ENCODE data around the gene SF3B1. TPM values are rescaled to one million over a fixed set of nuclear protein-coding genes. Genes with fewer than 3 reads are reported as not detected.
"Not testable (repeated sequence)": the region's sequence is repeated elsewhere in the genome, so short reads cannot be mapped to it uniquely, and the experiment has no call there.

SF3B1 gene
- total RNA-seq, 1 donor from 2014 or later, result 148 TPM

DNA sequence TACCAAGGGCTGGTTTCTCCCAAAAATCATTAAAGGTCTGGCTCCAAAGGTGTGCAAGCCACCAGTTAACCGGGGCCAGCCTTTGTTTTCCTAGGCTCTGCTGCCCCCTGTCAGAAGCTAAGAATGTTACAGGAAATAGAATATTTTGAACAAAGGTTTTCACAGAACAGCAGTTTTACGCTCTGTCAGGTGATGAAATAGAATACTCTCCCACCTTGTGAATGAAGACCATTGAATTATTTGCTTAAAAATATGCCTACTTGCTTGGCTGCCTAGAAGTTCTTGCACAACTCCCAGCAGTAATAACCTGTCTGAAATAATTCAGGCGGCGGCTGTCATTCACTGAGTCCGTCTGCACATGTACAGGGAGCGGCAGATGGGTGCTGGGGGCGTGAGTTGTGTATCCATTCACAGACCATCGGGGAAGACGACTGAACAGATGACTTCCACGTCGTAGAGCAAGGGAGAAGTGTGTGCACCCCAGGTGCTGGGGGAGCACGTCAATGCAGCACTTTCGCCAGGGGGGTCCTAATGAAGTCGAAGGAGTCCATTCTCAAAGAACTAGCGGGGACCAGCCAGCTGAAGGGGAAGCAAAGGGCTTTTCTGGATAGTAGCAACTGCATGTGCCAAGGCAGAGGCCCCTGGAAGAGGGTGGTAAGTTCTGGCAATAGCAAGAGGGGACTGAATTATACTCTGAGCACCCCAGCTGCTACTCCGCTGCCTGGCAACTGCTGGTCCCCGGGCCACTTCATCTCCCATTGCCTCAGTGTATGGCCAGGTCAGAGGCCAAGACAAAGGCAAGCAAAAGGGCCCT is 56.1 kb downstream of the SF3B1 start:
- TF ChIP-seq, protein P1, sequence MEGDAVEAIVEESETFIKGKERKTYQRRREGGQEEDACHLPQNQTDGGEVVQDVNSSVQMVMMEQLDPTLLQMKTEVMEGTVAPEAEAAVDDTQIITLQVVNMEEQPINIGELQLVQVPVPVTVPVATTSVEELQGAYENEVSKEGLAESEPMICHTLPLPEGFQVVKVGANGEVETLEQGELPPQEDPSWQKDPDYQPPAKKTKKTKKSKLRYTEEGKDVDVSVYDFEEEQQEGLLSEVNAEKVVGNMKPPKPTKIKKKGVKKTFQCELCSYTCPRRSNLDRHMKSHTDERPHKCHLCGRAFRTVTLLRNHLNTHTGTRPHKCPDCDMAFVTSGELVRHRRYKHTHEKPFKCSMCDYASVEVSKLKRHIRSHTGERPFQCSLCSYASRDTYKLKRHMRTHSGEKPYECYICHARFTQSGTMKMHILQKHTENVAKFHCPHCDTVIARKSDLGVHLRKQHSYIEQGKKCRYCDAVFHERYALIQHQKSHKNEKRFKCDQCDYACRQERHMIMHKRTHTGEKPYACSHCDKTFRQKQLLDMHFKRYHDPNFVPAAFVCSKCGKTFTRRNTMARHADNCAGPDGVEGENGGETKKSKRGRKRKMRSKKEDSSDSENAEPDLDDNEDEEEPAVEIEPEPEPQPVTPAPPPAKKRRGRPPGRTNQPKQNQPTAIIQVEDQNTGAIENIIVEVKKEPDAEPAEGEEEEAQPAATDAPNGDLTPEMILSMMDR (IDR thresholded peaks at IDR 0.05; ENCODE audit: insufficient read depth, low read length, poor library complexity, severe bottlenecking), result peak; percentile 74
- no peaks in the 10 kb centered on the region for H3K36me3 ChIP-seq (ENCODE audit: control insufficient read depth, insufficient read depth, low read length)
- no peak overlapping the region for H3K4me3 ChIP-seq (ENCODE audit: low read depth, low read length)
- no peak for DNase-seq (ENCODE audit: low read depth)
- no peaks in the 10 kb centered on the region for H3K27me3 ChIP-seq (ENCODE audit: control insufficient read depth, insufficient read depth, low read length)

- no peak overlapping the region for H3K4me3 ChIP-seq (ENCODE audit: low read depth, low read length)
- no peaks in the 10 kb centered on the region for H3K27me3 ChIP-seq (ENCODE audit: control insufficient read depth, insufficient read depth, low read length)
- TF ChIP-seq, protein P1 (IDR thresholded peaks at IDR 0.05; ENCODE audit: insufficient read depth, low read length, poor library complexity, severe bottlenecking), result no peak
- no peak for DNase-seq (ENCODE audit: low read depth)
- H3K36me3 ChIP-seq (ENCODE audit: control insufficient read depth, insufficient read depth, low read length), result no peaks in the 10 kb centered on the region
These were observed 56.7 kb downstream of the SF3B1 start for GRCh38 chr2:197378086-197378485.

DNA sequence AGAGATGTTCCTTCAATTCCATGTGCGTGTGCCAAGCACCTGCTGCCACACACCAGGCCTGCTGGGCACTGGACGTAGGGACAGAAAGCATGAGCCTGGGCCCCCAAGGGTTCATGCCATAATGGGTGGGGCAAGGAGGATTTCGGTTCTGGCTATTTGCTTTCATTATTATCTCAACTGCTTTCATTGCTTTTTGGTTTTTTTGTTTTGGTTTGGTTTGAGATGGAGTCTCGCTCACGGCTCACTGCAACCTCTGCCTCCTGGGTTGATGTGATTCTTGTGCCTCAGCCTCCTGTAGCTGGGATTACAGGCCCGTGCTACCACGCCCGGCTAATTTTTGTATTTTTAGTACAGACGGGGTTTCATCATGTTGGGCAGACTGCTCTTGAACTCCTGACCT is 57.2 kb downstream of the SF3B1 start:
- H3K27me3 ChIP-seq (ENCODE audit: control insufficient read depth, insufficient read depth, low read length), result no peaks in the 10 kb centered on the region
- no peaks in the 10 kb centered on the region for H3K36me3 ChIP-seq (ENCODE audit: control insufficient read depth, insufficient read depth, low read length)
- DNase-seq (ENCODE audit: low read depth), result no peak
- no peak overlapping the region for H3K4me3 ChIP-seq (ENCODE audit: low read depth, low read length)
- TF ChIP-seq, protein P1 (IDR thresholded peaks at IDR 0.05; ENCODE audit: insufficient read depth, low read length, poor library complexity, severe bottlenecking), result no peak

GRCh38 chr2:197372592-197372991 is 62.2 kb downstream of the SF3B1 start:
- no peak for DNase-seq (ENCODE audit: low read depth)
- TF ChIP-seq, protein P1 (IDR thresholded peaks at IDR 0.05; ENCODE audit: insufficient read depth, low read length, poor library complexity, severe bottlenecking), result no peak
- no peaks in the 10 kb centered on the region for H3K36me3 ChIP-seq (ENCODE audit: control insufficient read depth, insufficient read depth, low read length)
- no peak overlapping the region for H3K4me3 ChIP-seq (ENCODE audit: low read depth, low read length)
- H3K27me3 ChIP-seq (ENCODE audit: control insufficient read depth, insufficient read depth, low read length), result no peaks in the 10 kb centered on the region

DNA sequence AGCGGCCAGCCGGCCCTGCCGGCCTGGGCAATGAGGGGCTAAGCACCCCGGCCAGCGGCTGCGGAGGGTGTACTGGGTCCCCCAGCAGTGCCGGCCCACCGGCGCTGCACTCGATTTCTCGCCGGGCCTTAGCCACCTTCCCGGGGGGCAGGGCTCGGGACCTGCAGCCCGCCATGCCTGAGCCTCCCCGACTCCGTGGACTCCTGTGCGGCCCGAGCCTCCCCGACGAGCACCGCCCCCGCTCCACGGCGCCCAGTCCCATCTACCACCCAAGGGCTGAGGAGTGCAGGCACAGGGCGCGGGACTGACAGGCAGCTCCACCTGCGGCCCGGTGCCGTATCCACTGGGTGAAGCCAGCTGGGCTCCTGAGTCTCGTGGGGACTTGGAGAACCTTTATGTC is 64.2 kb downstream of the SF3B1 start:
- DNase-seq (ENCODE audit: low read depth); H3K4me3 ChIP-seq (ENCODE audit: low read depth, low read length); H3K36me3 ChIP-seq (ENCODE audit: control insufficient read depth, insufficient read depth, low read length); H3K27me3 ChIP-seq (ENCODE audit: control insufficient read depth, insufficient read depth, low read length): not testable (repeated sequence)

GRCh38 chr2:197369933-197370320 is 64.9 kb downstream of the SF3B1 start:
- H3K4me3 ChIP-seq (ENCODE audit: low read depth, low read length), result no peak overlapping the region
- TF ChIP-seq, protein P1 (IDR thresholded peaks at IDR 0.05; ENCODE audit: insufficient read depth, low read length, poor library complexity, severe bottlenecking), result no peak
- no peak for DNase-seq (ENCODE audit: low read depth)
- no peaks in the 10 kb centered on the region for H3K27me3 ChIP-seq (ENCODE audit: control insufficient read depth, insufficient read depth, low read length)
- H3K36me3 ChIP-seq (ENCODE audit: control insufficient read depth, insufficient read depth, low read length), result no peaks in the 10 kb centered on the region
